ENCODE measurements around the gene DNAH9.

The DNAH9 gene

GRCh38 chr17:11852231-11852630 is 254.0 kb downstream of the DNAH9 start:
- DNase-seq (ENCODE audit: low read depth) = no peak

- DNase-seq (ENCODE audit: low read depth) = no peak
Observed at GRCh38 chr17:11852912-11853311, 254.6 kb downstream of the DNAH9 start.

- no peak for DNase-seq (ENCODE audit: low read depth)
Observed at GRCh38 chr17:11853321-11854151, 255.3 kb downstream of the DNAH9 start.

- no peak for DNase-seq (ENCODE audit: low read depth)
Observed at GRCh38 chr17:11855306-11855705, 257.0 kb downstream of the DNAH9 start.

- DNase-seq (ENCODE audit: low read depth) = no peak
Observed at GRCh38 chr17:11857006-11857405, 258.7 kb downstream of the DNAH9 start.

- no peak for DNase-seq (ENCODE audit: low read depth)
Observed at GRCh38 chr17:11869680-11870394, 271.6 kb downstream of the DNAH9 start.

- DNase-seq (ENCODE audit: low read depth) = no peak
Observed at GRCh38 chr17:11871773-11872172, 273.5 kb downstream of the DNAH9 start.

- no peak for DNase-seq (ENCODE audit: low read depth)
Observed at GRCh38 chr17:11874756-11875155, 276.5 kb downstream of the DNAH9 start.

- no peak for DNase-seq (ENCODE audit: low read depth)
Observed at GRCh38 chr17:11880714-11881113, 282.4 kb downstream of the DNAH9 start.

GRCh38 chr17:11882716-11883115 is 284.4 kb downstream of the DNAH9 start:
- DNase-seq (ENCODE audit: low read depth) = no peak

- DNase-seq (ENCODE audit: low read depth) = no peak
Observed at GRCh38 chr17:11885051-11885450, 286.8 kb downstream of the DNAH9 start.

GRCh38 chr17:11889266-11889665 is 291.0 kb downstream of the DNAH9 start:
- no peak for DNase-seq (ENCODE audit: low read depth)

GRCh38 chr17:11893862-11894261 is 295.6 kb downstream of the DNAH9 start:
- DNase-seq (ENCODE audit: low read depth) = no peak

GRCh38 chr17:11896199-11896598 is 297.9 kb downstream of the DNAH9 start:
- DNase-seq (ENCODE audit: low read depth) = no peak

- DNase-seq (ENCODE audit: low read depth) = no peak
Observed at GRCh38 chr17:11898526-11899235, 300.4 kb downstream of the DNAH9 start.

- DNase-seq (ENCODE audit: low read depth) = no peak
Observed at GRCh38 chr17:11899537-11899942, 301.3 kb downstream of the DNAH9 start.

GRCh38 chr17:11900041-11900476 is 301.8 kb downstream of the DNAH9 start:
- no peak for DNase-seq (ENCODE audit: low read depth)

GRCh38 chr17:11900655-11901054 is 302.4 kb downstream of the DNAH9 start:
- no peak for DNase-seq (ENCODE audit: low read depth)

- no peak for DNase-seq (ENCODE audit: low read depth)
Observed at GRCh38 chr17:11901931-11902330, 303.7 kb downstream of the DNAH9 start.

GRCh38 chr17:11908711-11909146 is 310.5 kb downstream of the DNAH9 start:
- DNase-seq (ENCODE audit: low read depth) = no peak

- no peak for DNase-seq (ENCODE audit: low read depth)
Observed at GRCh38 chr17:11909348-11909747, 311.1 kb downstream of the DNAH9 start.

GRCh38 chr17:11916091-11916490 is 317.8 kb downstream of the DNAH9 start:
- DNase-seq (ENCODE audit: low read depth) = no peak

GRCh38 chr17:11917415-11917814 is 319.1 kb downstream of the DNAH9 start:
- DNase-seq (ENCODE audit: low read depth) = no peak

Data from activated T-cell treated with anti-CD3 and anti-CD28 coated beads for 1 hour (primary cell).